OCI-M2 (cell line): ENCODE measurements around the gene NCBP3.

Experiments used
- DNase-seq: peaks from one replicate; lab custom pipeline; 2025; ENCODE audit not compliant: unreplicated experiment; lab: John Stamatoyannopoulos, UW

NCBP3 gene

DNA sequence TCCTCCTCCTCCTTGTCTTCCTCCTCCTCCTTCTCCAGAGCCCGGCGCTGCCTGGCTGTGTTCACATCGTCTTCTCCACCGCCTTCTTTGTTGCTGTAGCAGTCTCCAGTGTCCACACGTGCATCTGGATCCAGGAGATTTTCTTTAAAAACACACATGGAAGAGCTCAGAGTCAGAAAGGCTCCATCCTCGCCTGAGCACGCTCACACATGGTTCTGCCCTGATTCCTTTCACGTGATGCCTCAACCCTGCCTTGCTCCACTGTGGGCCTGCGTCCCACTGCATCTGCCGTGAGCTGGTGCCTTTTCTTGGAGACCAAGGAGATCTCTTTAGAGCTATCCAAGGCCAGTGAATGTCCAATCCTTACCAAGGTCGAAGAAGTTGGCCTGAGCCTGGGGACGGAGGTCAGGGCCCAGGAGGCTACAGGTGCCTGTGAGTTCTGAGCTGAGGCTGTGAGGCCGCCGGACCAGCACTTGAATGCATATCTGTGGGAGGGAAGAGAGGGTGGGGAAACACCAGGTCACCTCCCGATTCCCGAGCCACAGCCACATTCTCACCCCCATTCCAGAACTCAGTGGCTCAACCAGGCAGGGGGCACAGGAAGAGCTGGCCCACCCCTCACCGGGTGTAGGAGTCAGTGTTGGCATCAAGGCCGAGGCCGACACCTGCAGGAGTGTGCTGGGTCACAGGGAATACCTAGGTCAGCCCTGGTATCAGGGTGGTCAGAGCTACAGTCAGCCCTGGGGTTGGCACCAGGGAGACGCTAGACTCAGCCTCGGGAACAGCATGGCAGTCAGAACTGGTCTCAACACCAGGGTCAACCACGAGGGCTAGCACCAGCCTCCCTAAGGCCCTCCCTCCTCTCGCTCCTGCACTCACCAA, 84.8 kb downstream of the NCBP3 start:
- no peak for DNase-seq

DNA sequence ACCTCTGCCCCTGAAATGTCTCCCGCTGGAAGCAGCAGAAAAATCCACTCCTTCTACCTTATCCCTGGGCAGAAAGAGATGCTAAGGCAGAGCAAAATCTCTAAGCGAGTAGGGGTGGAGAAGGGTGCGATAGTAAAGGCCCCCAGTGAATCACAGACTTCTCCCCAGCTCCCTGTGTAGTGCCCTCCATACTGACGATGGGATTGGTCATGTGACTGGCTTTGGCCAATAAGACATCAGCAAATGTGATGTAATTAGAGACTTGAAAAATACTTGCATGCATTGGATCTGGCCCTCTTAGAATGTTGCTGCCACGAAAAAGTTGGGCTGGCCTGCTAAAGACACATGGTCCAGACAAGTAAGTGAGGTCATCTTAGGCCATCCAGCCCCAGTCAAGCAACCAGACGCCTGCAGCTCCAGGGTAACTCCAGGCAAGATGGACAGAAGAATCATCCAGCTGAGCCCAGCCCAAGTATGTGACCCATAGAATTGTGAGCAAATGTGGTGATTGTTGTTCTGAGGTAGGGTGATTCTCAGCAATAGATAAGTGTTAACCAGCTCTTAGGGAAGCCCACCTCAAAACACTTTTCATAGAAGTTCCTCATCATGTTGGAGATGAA, 86.3 kb downstream of the NCBP3 start:
- DNase-seq, result no peak

- DNase-seq, result no peak
These were observed 90.6 kb downstream of the NCBP3 start for GRCh38 chr17:3755335-3756030.

DNA sequence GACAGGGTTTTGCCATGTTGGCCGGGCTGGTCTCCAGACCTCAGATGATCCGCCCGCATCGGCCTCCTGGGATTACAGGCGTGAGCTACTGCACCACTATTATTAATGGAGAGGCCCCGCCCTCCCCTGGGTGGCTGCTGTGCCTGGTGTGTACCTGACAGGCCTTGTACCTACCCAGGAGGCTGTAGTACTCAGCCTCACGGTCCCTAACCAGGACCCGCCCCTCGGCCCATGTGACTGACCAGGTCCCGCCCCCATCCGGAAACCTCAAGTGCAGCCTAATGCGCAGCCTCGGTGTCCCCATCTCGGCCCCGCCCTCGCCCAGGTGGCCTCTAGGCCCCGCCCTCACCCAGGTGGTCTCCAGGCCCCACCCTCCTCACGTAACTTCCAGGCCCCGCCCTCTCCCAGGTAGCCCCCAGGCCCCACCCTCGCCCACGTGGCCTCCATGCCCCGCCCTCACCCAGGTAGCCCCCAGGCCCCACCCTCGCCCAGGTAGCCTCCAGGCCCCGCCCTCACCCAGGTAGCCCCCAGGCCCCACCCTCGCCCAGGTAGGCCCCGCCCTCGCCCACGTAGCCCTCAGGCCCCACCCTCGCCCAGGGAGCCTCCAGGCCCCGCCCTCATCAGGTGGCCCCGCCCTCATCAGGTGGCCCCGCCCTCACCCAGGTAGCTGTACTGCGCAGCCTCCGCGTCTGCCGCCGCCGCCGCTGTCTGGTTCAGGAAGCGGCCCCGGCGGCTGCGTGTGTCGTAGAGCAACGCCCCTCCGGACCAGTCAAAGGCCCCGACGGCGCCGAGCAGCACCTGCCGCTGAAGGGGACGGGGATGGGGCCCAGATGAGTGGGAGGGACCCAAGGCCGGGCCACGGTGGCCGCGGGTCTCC, 91.3 kb downstream of the NCBP3 start:
- no peak for DNase-seq

DNA sequence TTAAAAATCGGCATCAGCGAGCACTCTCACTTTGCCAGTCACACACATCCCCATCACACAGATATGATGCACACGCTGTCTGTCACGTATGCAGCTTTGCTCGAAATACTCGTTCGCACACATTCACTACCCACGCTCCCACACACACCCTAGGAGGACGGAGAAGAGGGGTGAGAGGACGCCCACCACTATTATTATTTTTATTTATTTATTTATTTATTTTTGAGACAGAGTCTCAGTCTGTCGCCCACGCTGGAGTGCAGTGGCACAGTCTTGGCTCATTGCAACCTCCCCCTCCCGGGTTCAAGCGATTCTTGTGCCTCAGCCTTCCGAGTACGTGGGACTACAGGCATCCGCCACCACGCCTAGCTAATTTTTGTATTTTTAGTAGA, 92.0 kb downstream of the NCBP3 start:
- no peak for DNase-seq

DNA sequence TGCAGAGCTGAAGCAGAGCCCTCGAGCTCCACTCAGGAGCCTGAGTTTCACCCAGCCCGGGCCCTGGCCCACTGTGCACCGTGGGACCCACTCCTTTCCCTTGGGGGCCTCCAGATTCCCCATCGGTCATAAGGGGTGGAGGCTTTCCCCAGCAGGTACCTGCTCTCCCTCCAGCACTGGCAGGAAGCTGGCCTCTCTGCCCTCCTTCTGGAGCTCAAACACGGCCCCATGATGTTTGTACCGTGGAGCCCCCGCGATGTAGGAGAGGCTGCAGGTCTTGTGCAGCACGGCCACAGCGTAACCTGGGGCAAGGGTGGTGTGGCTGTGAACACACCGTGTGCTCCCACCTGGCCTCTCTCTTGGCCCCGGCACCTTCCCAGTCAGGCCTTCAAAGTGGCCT, 92.4 kb downstream of the NCBP3 start:
- no peak for DNase-seq
